Choroid plexus epithelial cell (primary cell): ENCODE measurements around the gene ARHGAP18.

Experiments
- DNase-seq: peaks from one replicate; pipeline ENCODE4 v3.0.0-alpha.2; 2010; ENCODE audit warnings: low read depth
- H3K4me3 ChIP-seq: 2 replicates; pipeline ENCODE4 v1.5.1; 2011; ENCODE audit warnings: low read depth, mild to moderate bottlenecking, control low read depth, low read length, moderate library complexity
- CTCF ChIP-seq: conservative IDR thresholded peaks from 2 replicates; pipeline ENCODE4 v1.5.1; 2011; ENCODE audit warnings: low read depth, mild to moderate bottlenecking, control low read depth, inconsistent platforms, low read length, moderate library complexity

ARHGAP18 gene

GRCh38 chr6:129628101-129628815 lies 81.7 kb downstream of the ARHGAP18 start:
- no peak overlapping the region for H3K4me3 ChIP-seq
- TF ChIP-seq CTCF = no peak
- DNase-seq = no peak

GRCh38 chr6:129624488-129624887 lies 85.5 kb downstream of the ARHGAP18 start:
- H3K4me3 ChIP-seq = no peak overlapping the region
- DNase-seq = no peak
- no peak for TF ChIP-seq CTCF

- TF ChIP-seq CTCF = no peak
- DNase-seq = no peak
Measured at GRCh38 chr6:129623008-129623732, 86.8 kb downstream of the ARHGAP18 start.

GRCh38 chr6:129621252-129621651 lies 88.7 kb downstream of the ARHGAP18 start:
- H3K4me3 ChIP-seq = no peak overlapping the region
- DNase-seq = peak; percentile 30
- TF ChIP-seq CTCF = peak; percentile 64

More at GRCh38 chr6:129623008-129623732, 86.8 kb downstream of the ARHGAP18 start:
- no peak overlapping the region for H3K4me3 ChIP-seq

- H3K4me3 ChIP-seq = no peak overlapping the region
- no peak for DNase-seq
- TF ChIP-seq CTCF = no peak
Measured at GRCh38 chr6:129620234-129620610, 89.8 kb downstream of the ARHGAP18 start.

- H3K4me3 ChIP-seq = no peak overlapping the region
- DNase-seq = no peak
- no peak for TF ChIP-seq CTCF
Measured at GRCh38 chr6:129619579-129620233, 90.3 kb downstream of the ARHGAP18 start.
